Common myeloid progenitor, CD34-positive (primary cell): ENCODE data around the gene DHRSX.
A peak's percentile ranks its signal among the peaks of the same experiment; 100 is the strongest.
"Not testable (repeated sequence)": the region's sequence is repeated elsewhere in the genome, so short reads cannot be mapped to it uniquely, and the experiment has no call there.

Source experiments
- CTCF ChIA-PET: fragments of 350-600 bp; sonication (Branson Sonifier 250); formaldehyde crosslinking; loops from one replicate; lab custom pipeline; 2021; ENCODE audit warnings: antibody characterized with exemption; lab: Charles Lee
- POLR2A ChIA-PET: fragments of 350-600 bp; sonication (Branson Sonifier 250); formaldehyde crosslinking; loops from one replicate; lab custom pipeline; 2021; ENCODE audit warnings: antibody characterized with exemption; lab: Charles Lee
- DNase-seq, 3 donors: peaks; one replicate each; pipeline versions ENCODE4 v3.0.0 to v3.0.0-alpha.2; 2013
- H3K27ac ChIP-seq, 2 experiments: 1 replicate in 1 of 2; 2 replicates in 1 of 2; pipeline ENCODE4 v1.7.0; 2013; ENCODE audit warnings: inconsistent platforms in 2 of 2, low read length in 2 of 2, mild to moderate bottlenecking in 2 of 2, low read depth in 1 of 2, moderate library complexity in 1 of 2; ENCODE audit not compliant: severe bottlenecking in 2 of 2, insufficient read depth in 1 of 2, poor library complexity in 1 of 2
- H3K27me3 ChIP-seq, 5 experiments: replicated peaks in 2 of 5; 1 replicate in 3 of 5; 2 replicates in 2 of 5; pipeline versions ENCODE4 v1.6.1 to v1.7.0; 2013; ENCODE audit warnings: low read length in 4 of 5, mild to moderate bottlenecking in 2 of 5, moderate library complexity in 2 of 5, inconsistent platforms in 1 of 5; ENCODE audit not compliant: insufficient read depth in 5 of 5, control insufficient read depth in 4 of 5
- H3K36me3 ChIP-seq, 4 experiments: 1 replicate in 2 of 4; 2 replicates in 2 of 4; pipeline versions ENCODE4 v1.6.1 to v1.7.0; 2013; ENCODE audit warnings: low read length in 3 of 4, control low read depth in 1 of 4, mild to moderate bottlenecking in 1 of 4; ENCODE audit not compliant: control insufficient read depth in 4 of 4, insufficient read depth in 4 of 4
- H3K4me1 ChIP-seq, 4 experiments: 1 replicate in 3 of 4; 2 replicates in 1 of 4; pipeline versions ENCODE4 v1.6.1 to v1.7.1; 2013; ENCODE audit warnings: low read length in 3 of 4, mild to moderate bottlenecking in 3 of 4, control low read depth in 1 of 4, inconsistent platforms in 1 of 4, moderate library complexity in 1 of 4; ENCODE audit not compliant: control insufficient read depth in 4 of 4, insufficient read depth in 4 of 4; ENCODE audit errors: control extremely low read depth in 1 of 4
- H3K4me3 ChIP-seq, 7 experiments: 1 replicate in 4 of 7; 2 replicates in 3 of 7; pipeline versions ENCODE4 v1.5.1 to v1.7.0; 2013; ENCODE audit warnings: mild to moderate bottlenecking in 7 of 7, low read length in 6 of 7, moderate library complexity in 6 of 7, inconsistent platforms in 2 of 7, low read depth in 2 of 7, control low read depth in 1 of 7; ENCODE audit not compliant: insufficient read depth in 4 of 7, control insufficient read depth in 1 of 7; ENCODE audit errors: extremely low read depth in 1 of 7
- H3K9me3 ChIP-seq, 5 experiments: 1 replicate in 4 of 5; 2 replicates in 1 of 5; pipeline versions ENCODE4 v1.6.1 to v1.7.1; 2013; ENCODE audit warnings: low read length in 4 of 5, mild to moderate bottlenecking in 2 of 5, inconsistent platforms in 1 of 5, low read depth in 1 of 5, moderate library complexity in 1 of 5; ENCODE audit not compliant: control insufficient read depth in 4 of 5, insufficient read depth in 2 of 5; ENCODE audit errors: control extremely low read depth in 1 of 5
- WGBS: methylation state at CpG from one replicate; pipeline ENCODE4 v1.1.5; 2013; ENCODE audit not compliant: insufficient coverage; 5-methylcytosine and 5-hydroxymethylcytosine counted together

The DHRSX gene

GRCh38 chrX:2318371-2318770, 182.4 kb downstream of the DHRSX start:
- Histone ChIP-seq H3K27me3 (no peaks in the 10 kb centered on the region), H3K36me3 (peaks cover 0 to 3% (median 0%) of the 10 kb centered on the region in 4 experiments), H3K9me3 (peaks cover 0 to 4% (median 0%) of the 10 kb centered on the region in 5 experiments), H3K4me3 (no peak overlapping the region), H3K27ac (no peak overlapping the region), H3K4me1 (peaks cover 0 to 2% (median 0%) of the 10 kb centered on the region in 4 experiments)
- WGBS, result 98% methylated on average over 8 of the region's 10 CpGs
- CTCF ChIA-PET, result no interaction called here
- DNase-seq, result no peak
- POLR2A ChIA-PET, result no interaction called here

DNA sequence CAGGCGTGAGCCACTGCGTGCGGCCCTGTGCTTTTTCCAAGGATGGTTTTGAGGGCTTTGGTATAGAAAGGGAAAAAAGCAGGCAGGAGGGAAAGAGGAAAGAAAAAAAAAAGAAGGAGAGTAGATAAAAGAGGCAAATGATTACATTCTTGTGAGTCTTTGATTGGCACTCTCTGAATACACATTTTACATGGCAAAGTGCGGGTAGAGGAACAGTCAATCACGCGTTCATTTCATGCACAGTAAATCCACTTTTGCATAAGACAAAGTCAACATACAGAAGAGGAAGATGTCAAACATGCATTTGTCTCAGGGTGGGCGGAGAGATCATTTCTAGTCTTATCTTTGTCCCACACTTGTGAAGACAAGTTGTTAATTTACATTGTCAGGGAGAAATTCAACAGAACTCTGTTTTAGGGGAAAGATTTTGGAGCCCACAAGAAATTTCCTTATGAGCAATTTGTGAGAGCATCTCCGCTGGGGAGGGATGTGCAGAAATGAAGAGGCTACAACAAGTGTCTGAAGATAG, 183.2 kb downstream of the DHRSX start:
- H3K4me1 ChIP-seq, result peaks cover 0 to 2% (median 0%) of the 10 kb centered on the region in 4 experiments
- DNase-seq, result peak; percentile 16 to 64 (median 34)
- no peaks in the 10 kb centered on the region for H3K36me3 ChIP-seq
- peaks cover 0 to 4% (median 0%) of the 10 kb centered on the region in 5 experiments for H3K9me3 ChIP-seq
- POLR2A ChIA-PET, result no interaction called here
- no peaks in the 10 kb centered on the region for H3K27me3 ChIP-seq
- WGBS, result 75% methylated on average over 3 of the region's 8 CpGs
- no peak overlapping the region for H3K27ac ChIP-seq
- CTCF ChIA-PET, result no interaction called here
- H3K4me3 ChIP-seq, result no peak overlapping the region

DNA sequence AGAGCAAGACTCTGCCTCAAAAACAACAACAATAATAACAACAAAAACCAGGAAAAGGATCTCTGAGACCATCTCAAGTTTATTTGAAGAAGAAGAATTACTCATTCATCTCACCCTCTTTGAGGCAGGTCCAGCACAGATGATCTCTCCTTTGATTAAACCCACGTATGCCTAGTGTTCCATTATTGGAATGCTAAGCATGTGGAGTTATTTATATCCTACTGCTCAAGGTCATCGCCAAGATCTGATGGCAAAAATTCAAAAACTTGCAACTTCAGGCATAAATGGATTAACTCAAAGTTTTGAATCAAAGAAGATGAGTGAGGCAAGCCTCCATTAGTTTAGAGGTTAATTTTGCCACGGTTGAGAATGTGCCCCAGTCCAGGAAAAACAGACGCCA, 184.2 kb downstream of the DHRSX start:
- peaks cover 0 to 4% (median 0%) of the 10 kb centered on the region in 5 experiments for H3K9me3 ChIP-seq
- ChIA-PET POLR2A (no interaction called here), CTCF (no interaction called here)
- no peak for DNase-seq
- no peaks in the 10 kb centered on the region for H3K36me3 ChIP-seq
- H3K27ac ChIP-seq, result no peak overlapping the region
- WGBS, result 97% methylated on average over 3 of the region's 4 CpGs
- peaks cover 0 to under 1% (median 0%) of the 10 kb centered on the region in 4 experiments for H3K4me1 ChIP-seq
- H3K27me3 ChIP-seq, result no peaks in the 10 kb centered on the region
- no peak overlapping the region for H3K4me3 ChIP-seq

GRCh38 chrX:2315434-2315833, 185.3 kb downstream of the DHRSX start:
- Histone ChIP-seq H3K4me3 (no peak overlapping the region), H3K4me1 (no peaks in the 10 kb centered on the region), H3K27me3 (no peaks in the 10 kb centered on the region), H3K9me3 (peaks cover 0 to 4% (median 0%) of the 10 kb centered on the region in 5 experiments), H3K36me3 (no peaks in the 10 kb centered on the region), H3K27ac (no peak overlapping the region)
- POLR2A ChIA-PET, result no interaction called here
- CTCF ChIA-PET, result no interaction called here
- DNase-seq, result no peak
- 100% methylated on average over 4 of the region's 5 CpGs for WGBS

GRCh38 chrX:2314831-2315365, 185.9 kb downstream of the DHRSX start:
- peaks cover 0 to 1% (median 0%) of the 10 kb centered on the region in 4 experiments for H3K36me3 ChIP-seq
- H3K27ac ChIP-seq, result no peak overlapping the region
- no peak for DNase-seq
- no peaks in the 10 kb centered on the region for H3K4me1 ChIP-seq
- POLR2A ChIA-PET, result no interaction called here
- no peak overlapping the region for H3K4me3 ChIP-seq
- CTCF ChIA-PET, result no interaction called here
- no peaks in the 10 kb centered on the region for H3K27me3 ChIP-seq
- H3K9me3 ChIP-seq, result peaks cover 0 to 4% (median 0%) of the 10 kb centered on the region in 5 experiments
- 95% methylated on average over 13 of the region's 14 CpGs for WGBS

DNA sequence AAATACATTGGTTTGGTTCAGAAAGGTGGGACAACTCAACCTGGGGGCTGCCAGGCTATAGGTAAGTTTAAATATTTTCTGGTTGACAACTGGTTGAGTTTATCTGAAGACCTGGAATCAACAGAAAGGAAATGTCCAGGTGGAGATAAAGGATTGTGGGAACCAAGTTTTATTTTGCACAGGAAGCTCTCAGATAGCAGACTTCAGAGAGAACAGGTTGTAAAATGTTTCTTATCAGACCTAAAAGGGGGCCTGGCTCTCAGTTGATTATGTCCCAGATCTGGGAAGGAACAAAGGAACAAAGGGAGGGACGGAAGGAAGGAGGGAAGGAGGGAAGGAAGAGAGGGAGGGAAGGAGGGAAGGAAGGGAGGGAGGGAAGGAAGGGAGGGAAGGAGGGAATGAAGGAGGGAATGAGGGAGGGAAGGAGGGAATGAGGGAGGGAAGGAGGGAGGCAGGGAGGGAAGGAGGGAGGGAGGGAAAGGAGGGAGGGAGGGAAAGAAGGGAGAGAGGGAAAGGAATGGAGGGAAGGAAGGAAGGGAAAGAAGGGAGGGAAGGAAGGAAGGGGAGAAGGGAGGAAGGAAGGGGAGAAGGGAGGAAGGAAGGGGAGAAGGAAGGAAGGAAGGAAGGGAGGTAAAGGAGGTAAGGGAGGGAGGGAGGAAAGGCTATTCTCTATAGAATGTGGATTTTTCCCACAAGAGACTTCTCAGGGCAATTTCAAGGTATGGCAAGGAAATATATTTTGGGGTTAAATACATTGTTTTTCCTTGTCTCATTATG, 186.7 kb downstream of the DHRSX start:
- Histone ChIP-seq H3K4me1 (no peaks in the 10 kb centered on the region), H3K36me3 (peaks cover 0 to 2% (median 0%) of the 10 kb centered on the region in 4 experiments), H3K9me3 (peaks cover 0 to 4% (median 0%) of the 10 kb centered on the region in 5 experiments), H3K27me3 (no peaks in the 10 kb centered on the region), H3K27ac (no peak overlapping the region), H3K4me3 (no peak overlapping the region)
- no CpG with 5 or more reads among the region's 1 CpG for WGBS
- CTCF ChIA-PET, result no interaction called here
- POLR2A ChIA-PET, result no interaction called here
- DNase-seq, result peak in 1 of 3 donors; percentile 66

- H3K4me3 ChIP-seq, H3K9me3 ChIP-seq, H3K36me3 ChIP-seq, H3K27ac ChIP-seq, POLR2A ChIA-PET, DNase-seq, CTCF ChIA-PET, H3K27me3 ChIP-seq, H3K4me1 ChIP-seq: not testable (repeated sequence)
- WGBS, result no CpG with 5 or more reads among the region's 5 CpGs
Measured at GRCh38 chrX:2312061-2312591, 188.7 kb downstream of the DHRSX start.
